GM13977 (cell line): Measurements from ENCODE around the gene BCAS1.

Experiments
- DNase-seq: peaks from one replicate; pipeline ENCODE4 v3.0.0; 2012; ENCODE audit warnings: low spot score
- in situ Hi-C: fragments of 300-500 bp; cut with MboI; formaldehyde crosslinking; loops from one replicate; pipeline ENCODE4 v1.12.0; 2022; ENCODE audit warnings: low sequenced_read_pairs, low pct_unique_long_range_greater_than_20kb, mixed read lengths, inconsistent platforms; ENCODE audit not compliant: unreplicated experiment
- TF ChIP-seq, protein P1 (sequence below): IDR thresholded peaks from 2 replicates; pipeline ENCODE4 v1.5.1; 2012; ENCODE audit warnings: mild to moderate bottlenecking, control low read depth; ENCODE audit not compliant: insufficient read depth; ENCODE audit errors: extremely low read depth, missing control alignments

BCAS1 gene

DNA sequence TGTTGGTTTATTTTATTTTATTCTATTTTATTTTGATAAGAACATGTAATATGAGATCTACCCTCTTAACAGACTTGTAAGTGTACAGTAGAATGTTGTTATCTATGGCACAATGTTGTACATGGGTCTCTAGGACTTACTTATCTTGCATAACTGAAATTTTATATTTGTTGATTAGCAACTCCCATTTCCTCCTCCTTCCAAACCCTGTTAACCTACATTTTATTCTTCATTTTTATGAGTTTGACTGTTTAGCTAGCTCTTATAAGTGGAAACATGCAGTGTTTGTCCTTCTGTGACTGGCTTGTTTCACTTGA is 37.9 kb upstream of the BCAS1 start:
- no peak for DNase-seq
- in situ Hi-C loops, result loop anchor here (10.0 to 25.0 kb wide), 2 partner anchors 97 to 529 kb away; partner anchors contain the start of gene PFDN4
- TF ChIP-seq, protein P1, sequence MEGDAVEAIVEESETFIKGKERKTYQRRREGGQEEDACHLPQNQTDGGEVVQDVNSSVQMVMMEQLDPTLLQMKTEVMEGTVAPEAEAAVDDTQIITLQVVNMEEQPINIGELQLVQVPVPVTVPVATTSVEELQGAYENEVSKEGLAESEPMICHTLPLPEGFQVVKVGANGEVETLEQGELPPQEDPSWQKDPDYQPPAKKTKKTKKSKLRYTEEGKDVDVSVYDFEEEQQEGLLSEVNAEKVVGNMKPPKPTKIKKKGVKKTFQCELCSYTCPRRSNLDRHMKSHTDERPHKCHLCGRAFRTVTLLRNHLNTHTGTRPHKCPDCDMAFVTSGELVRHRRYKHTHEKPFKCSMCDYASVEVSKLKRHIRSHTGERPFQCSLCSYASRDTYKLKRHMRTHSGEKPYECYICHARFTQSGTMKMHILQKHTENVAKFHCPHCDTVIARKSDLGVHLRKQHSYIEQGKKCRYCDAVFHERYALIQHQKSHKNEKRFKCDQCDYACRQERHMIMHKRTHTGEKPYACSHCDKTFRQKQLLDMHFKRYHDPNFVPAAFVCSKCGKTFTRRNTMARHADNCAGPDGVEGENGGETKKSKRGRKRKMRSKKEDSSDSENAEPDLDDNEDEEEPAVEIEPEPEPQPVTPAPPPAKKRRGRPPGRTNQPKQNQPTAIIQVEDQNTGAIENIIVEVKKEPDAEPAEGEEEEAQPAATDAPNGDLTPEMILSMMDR, result no peak

GRCh38 chr20:54107600-54108325 is 37.4 kb upstream of the BCAS1 start:
- TF ChIP-seq, protein P1, result no peak
- in situ Hi-C loops, result loop anchor here (10.0 to 25.0 kb wide), 2 partner anchors 97 to 530 kb away; partner anchors contain the start of gene PFDN4
- no peak for DNase-seq

GRCh38 chr20:54107181-54107580 is 36.8 kb upstream of the BCAS1 start:
- in situ Hi-C loops, result loop anchor here (10.0 to 25.0 kb wide), 2 partner anchors 98 to 530 kb away; partner anchors contain the start of gene PFDN4
- TF ChIP-seq, protein P1, result no peak
- no peak for DNase-seq

DNA sequence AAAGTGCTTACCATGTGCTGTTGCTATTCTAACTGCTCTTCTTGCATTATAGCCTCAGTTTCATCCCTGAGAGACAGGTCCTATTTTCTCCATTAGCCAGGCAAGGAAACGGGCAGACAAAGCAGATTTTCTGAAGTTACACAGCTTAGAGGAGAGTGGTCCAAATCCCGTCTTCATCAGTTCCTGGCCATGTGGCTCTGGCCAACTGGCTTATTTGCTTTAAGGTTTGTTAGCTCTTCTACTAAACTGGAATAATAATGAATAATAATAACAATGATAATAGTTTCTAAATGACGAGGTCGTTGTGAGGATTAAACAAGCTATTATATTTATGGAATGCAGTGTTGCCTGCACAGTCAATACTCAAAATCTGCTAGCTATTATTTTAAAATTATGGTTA is 35.8 kb upstream of the BCAS1 start:
- in situ Hi-C loops, result loop anchor here (10.0 to 25.0 kb wide), 2 partner anchors 99 to 531 kb away; partner anchors contain the start of gene PFDN4
- TF ChIP-seq, protein P1, result no peak
- no peak for DNase-seq

- TF ChIP-seq, protein P1, result no peak
- DNase-seq, result no peak
- in situ Hi-C loops, result loop anchor here (10.0 to 25.0 kb wide), 2 partner anchors 99 to 532 kb away; partner anchors contain the start of gene PFDN4
These were observed 35.3 kb upstream of the BCAS1 start for GRCh38 chr20:54105653-54106052.

DNA sequence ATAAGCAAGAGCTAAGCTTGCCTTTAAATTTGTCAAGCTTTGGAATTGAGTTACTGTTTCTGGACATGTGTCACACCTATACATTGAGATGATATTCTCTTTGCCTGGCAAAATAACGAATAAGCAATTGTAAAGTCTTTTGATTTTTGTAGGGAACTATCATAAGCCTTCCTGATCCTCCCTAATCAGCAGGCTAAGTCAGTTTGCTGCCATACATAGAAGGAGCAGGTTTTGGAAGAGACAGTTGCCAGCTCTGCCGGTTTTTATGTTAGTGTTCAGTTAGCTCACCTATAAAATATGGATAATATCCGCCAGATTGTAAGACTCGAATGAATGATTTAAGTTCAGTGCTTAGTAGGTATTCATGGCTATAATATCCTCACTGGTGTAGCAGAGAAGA is 34.4 kb upstream of the BCAS1 start:
- no peak for DNase-seq
- in situ Hi-C loops, result loop anchor here (10.0 to 25.0 kb wide), 2 partner anchors 100 to 533 kb away; partner anchors contain the start of gene PFDN4
- TF ChIP-seq, protein P1, result no peak
